A673 (cell line): Measurements from ENCODE around the gene CTDSP1. TPM values are rescaled to one million over a fixed set of nuclear protein-coding genes. Genes with fewer than 3 reads are reported as not detected.

Experiments
- BruUV-seq: library from RNA; stranded (reverse); fragments of 400-500 nt; replicated peaks from 2 replicates; lab custom pipeline; 2021; lab: Mats Ljungman, UMichigan
- CTCF ChIA-PET: fragments of 300-600 bp; sonication (Branson Sonifier 250); formaldehyde crosslinking; loops from one replicate; lab custom pipeline; 2022; ENCODE audit warnings: antibody characterized with exemption; lab: Charles Lee
- POLR2A ChIA-PET: fragments of 300-600 bp; sonication (Branson Sonifier 250); formaldehyde crosslinking; loops from one replicate; lab custom pipeline; 2022; ENCODE audit warnings: antibody characterized with exemption; ENCODE audit not compliant: low non-redundant PET; lab: Charles Lee
- DNase-seq: peaks from one replicate; pipeline ENCODE4 v3.0.0-alpha.2; 2015; ENCODE audit warnings: low spot score
- H3K27ac ChIP-seq: fragments of 200-600 bp; sonication (generic); 2 replicates; pipeline ENCODE4 v1.5.1; 2016; ENCODE audit warnings: mixed run types, low read depth, mild to moderate bottlenecking, mixed read lengths, antibody characterized with exemption, low read length; ENCODE audit not compliant: poor library complexity, severe bottlenecking
- H3K27me3 ChIP-seq: fragments of 200-600 bp; sonication (generic); replicated peaks from 2 replicates; pipeline ENCODE4 v1.6.1; 2017; ENCODE audit warnings: mixed run types, low read depth, mild to moderate bottlenecking, mixed read lengths, antibody characterized with exemption, low read length; ENCODE audit not compliant: insufficient read depth, poor library complexity
- H3K36me3 ChIP-seq: fragments of 200-600 bp; sonication (generic); 2 replicates; pipeline ENCODE4 v1.6.1; 2016; ENCODE audit warnings: mixed run types, mild to moderate bottlenecking, mixed read lengths, antibody characterized with exemption, low read length; ENCODE audit not compliant: insufficient read depth, poor library complexity, severe bottlenecking
- H3K4me1 ChIP-seq: fragments of 200-600 bp; sonication (generic); 2 replicates; pipeline ENCODE4 v1.6.1; 2017; ENCODE audit warnings: mixed run types, mild to moderate bottlenecking, mixed read lengths, antibody characterized with exemption, low read length; ENCODE audit not compliant: insufficient read depth, poor library complexity, severe bottlenecking
- H3K4me3 ChIP-seq: fragments of 200-600 bp; sonication (generic); 2 replicates; pipeline ENCODE4 v1.5.1; 2016; ENCODE audit warnings: low read depth, mixed run types, mild to moderate bottlenecking, mixed read lengths, low read length; ENCODE audit not compliant: poor library complexity, severe bottlenecking
- H3K9me3 ChIP-seq: fragments of 200-600 bp; sonication (generic); 2 replicates; pipeline ENCODE4 v1.6.1; 2016; ENCODE audit warnings: mixed run types, low read depth, mild to moderate bottlenecking, mixed read lengths, antibody characterized with exemption, low read length; ENCODE audit not compliant: poor library complexity, severe bottlenecking
- EZH2 ChIP-seq: fragments of 200-600 bp; sonication (generic); IDR thresholded peaks from 2 replicates; pipeline ENCODE4 v1.6.1; 2017; ENCODE audit warnings: borderline replicate concordance, low read depth, mild to moderate bottlenecking, mixed read lengths, antibody characterized with exemption, low read length; ENCODE audit not compliant: poor library complexity, severe bottlenecking
- intact Hi-C: fragments of 100-400 bp; cut with micrococcal nuclease; formaldehyde crosslinking; loops from one replicate; pipeline ENCODE4 v1.10.0; 2022; ENCODE audit not compliant: unreplicated experiment
- total RNA-seq: library from RNA; stranded (reverse); gene quantifications from 2 replicates; pipeline ENCODE4 v1.2.3, GENCODE V29; 2021
- TF ChIP-seq, protein P1 (sequence below): fragments of 300-800, 200-600 bp; sonication (generic); conservative IDR thresholded peaks from 2 replicates; pipeline ENCODE4 v1.5.1; 2017; ENCODE audit warnings: low read depth, mild to moderate bottlenecking, antibody characterized with exemption, low read length, moderate library complexity, mixed read lengths

CTDSP1 gene
- total RNA-seq, 1 experiment from 2014 or later = 72.3 TPM

DNA sequence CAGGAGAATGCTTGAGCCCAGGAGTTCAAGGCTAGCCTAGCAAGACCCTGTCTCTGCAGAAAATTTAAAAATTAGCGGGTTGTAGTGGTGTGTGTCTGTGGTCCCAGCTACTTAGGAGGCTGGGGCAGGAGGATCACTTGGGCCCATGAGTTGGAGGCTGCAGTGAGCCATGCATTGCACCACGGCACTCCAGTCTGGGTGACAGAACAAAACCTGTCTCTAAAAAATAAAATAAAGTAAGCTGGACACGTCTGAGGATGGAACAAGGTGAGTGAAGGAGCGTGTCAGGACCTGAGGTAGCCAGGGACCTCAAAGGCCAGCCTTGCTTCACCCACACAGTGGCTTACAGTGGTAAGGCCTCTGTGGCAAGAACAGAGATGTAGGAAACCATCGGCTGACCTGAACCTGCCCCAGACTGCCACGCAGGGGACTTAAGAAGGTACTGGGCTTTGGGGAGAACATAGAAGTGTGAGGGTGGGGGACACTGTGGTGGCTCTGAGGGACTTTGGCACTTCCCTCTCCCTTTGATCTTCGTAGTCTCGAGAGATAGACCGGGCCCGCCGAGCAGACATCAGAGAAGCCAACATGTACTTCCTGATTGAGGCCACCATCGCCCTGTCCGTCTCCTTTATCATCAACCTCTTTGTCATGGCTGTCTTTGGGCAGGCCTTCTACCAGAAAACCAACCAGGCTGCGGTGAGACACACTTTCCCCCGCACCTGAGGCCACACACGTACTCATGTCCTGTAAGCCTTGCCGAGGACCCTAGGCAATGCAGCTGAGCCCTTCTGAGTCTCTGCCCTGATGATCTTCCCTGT, 10.1 kb upstream of the CTDSP1 start:
- Histone ChIP-seq H3K36me3 (no peaks in the 10 kb centered on the region), H3K4me1 (peaks cover 6% of the 10 kb centered on the region), H3K27me3 (no peaks in the 10 kb centered on the region), H3K4me3 (no peak overlapping the region), H3K9me3 (no peaks in the 10 kb centered on the region), H3K27ac (no peak overlapping the region)
- TF ChIP-seq EZH2 = no peak
- TF ChIP-seq, protein P1, sequence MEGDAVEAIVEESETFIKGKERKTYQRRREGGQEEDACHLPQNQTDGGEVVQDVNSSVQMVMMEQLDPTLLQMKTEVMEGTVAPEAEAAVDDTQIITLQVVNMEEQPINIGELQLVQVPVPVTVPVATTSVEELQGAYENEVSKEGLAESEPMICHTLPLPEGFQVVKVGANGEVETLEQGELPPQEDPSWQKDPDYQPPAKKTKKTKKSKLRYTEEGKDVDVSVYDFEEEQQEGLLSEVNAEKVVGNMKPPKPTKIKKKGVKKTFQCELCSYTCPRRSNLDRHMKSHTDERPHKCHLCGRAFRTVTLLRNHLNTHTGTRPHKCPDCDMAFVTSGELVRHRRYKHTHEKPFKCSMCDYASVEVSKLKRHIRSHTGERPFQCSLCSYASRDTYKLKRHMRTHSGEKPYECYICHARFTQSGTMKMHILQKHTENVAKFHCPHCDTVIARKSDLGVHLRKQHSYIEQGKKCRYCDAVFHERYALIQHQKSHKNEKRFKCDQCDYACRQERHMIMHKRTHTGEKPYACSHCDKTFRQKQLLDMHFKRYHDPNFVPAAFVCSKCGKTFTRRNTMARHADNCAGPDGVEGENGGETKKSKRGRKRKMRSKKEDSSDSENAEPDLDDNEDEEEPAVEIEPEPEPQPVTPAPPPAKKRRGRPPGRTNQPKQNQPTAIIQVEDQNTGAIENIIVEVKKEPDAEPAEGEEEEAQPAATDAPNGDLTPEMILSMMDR = no peak
- intact Hi-C loops = loop anchor here (5.0 kb wide), 1 partner anchor 202 kb away; no protein-coding TSS in a partner anchor
- CTCF ChIA-PET = no interaction called here
- POLR2A ChIA-PET = no interaction called here
- no TSS peak for BruUV-seq
- no peak for DNase-seq

DNA sequence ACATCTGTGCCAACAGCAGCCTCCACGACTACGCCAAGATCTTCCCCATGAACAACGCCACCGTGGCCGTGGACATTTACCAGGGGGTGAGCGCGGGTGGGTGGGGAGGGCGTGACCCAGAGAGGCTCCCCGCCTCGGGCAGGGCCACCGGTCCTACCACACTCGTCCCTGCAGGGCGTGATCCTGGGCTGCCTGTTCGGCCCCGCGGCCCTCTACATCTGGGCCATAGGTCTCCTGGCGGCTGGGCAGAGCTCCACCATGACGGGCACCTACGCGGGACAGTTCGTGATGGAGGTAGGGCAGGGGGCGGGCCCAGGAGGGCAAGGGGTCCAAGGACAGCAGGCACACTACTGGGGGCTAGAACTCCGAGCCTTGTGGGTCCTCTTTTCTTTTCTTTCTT, 8.5 kb upstream of the CTDSP1 start:
- ChIA-PET CTCF (no interaction called here), POLR2A (no interaction called here)

DNA sequence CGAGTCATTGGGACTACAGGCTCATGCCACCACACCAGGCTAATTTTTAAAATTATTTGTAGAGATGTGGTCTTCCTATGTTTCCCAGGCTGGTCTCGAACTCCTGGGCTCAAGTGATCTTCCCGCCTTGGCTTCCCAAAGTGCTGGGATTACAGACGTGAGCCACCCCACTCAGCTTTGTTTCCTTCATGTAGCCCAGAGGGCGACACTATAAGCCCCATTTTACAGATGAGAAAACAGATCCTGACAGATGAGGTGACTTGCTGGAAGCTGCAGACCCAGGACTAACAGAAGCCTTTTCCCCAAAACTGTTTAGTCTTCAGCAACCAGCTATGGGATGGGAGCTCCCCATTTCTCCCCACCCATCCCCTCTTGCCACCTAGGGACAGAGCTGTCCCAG, 7.2 kb upstream of the CTDSP1 start:
- Histone ChIP-seq H3K27ac (no peak overlapping the region), H3K27me3 (no peaks in the 10 kb centered on the region), H3K4me1 (peaks cover 22% of the 10 kb centered on the region), H3K36me3 (no peaks in the 10 kb centered on the region), H3K4me3 (no peak overlapping the region), H3K9me3 (no peaks in the 10 kb centered on the region)
- DNase-seq = no peak
- no peak for TF ChIP-seq EZH2
- TF ChIP-seq, protein P1 = no peak
- no TSS peak for BruUV-seq
- intact Hi-C loops = no loop called here
- ChIA-PET POLR2A (no interaction called here), CTCF (no interaction called here)

More for the DNA sequence above, 8.5 kb upstream of the CTDSP1 start:
- H3K4me3 ChIP-seq = no peak overlapping the region
- no peaks in the 10 kb centered on the region for H3K27me3 ChIP-seq
- no peak overlapping the region for H3K27ac ChIP-seq
- intact Hi-C loops = no loop called here
- TF ChIP-seq, protein P1 = no peak
- no peak for TF ChIP-seq EZH2
- no TSS peak for BruUV-seq
- H3K9me3 ChIP-seq = no peaks in the 10 kb centered on the region
- H3K36me3 ChIP-seq = no peaks in the 10 kb centered on the region
- DNase-seq = no peak
- peaks cover 13% of the 10 kb centered on the region for H3K4me1 ChIP-seq
